Measurements from ENCODE around the gene SHROOM4. TPM values are rescaled to one million over a fixed set of nuclear protein-coding genes. Genes with fewer than 3 reads are reported as not detected.

The SHROOM4 gene
- total RNA-seq, 1 experiment from 2014 or later = 2.1 TPM

DNA sequence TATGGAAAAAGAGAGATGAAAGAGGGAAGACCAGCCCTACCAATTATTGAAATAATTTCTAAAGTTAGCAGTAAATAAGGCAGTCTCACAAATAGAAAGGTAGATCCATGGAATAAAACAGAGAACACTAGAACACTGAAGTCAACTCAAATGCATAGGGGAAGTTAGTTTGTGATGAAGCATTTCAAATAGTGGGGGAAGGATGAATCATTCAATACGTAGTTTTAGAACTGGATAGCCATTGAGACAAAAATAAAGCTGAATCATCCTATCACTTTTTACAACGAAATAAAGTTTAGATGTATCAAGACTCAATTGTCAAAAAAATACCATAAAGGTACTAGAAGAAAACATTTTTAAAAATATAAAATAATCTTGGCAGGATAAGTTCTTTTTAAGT is 200.1 kb downstream of the SHROOM4 start:
- H3K4me1 Mint-ChIP-seq = peaks cover 29 to 34% of the 10 kb centered on the region in 2 experiments
- no peak overlapping the region for H2BK120ac ChIP-seq (ENCODE audit: low read depth, low read length, poor library complexity, severe bottlenecking)
- no peaks in the 10 kb centered on the region for H3K79me2 ChIP-seq (ENCODE audit: insufficient read depth, low read length)
- H3K23me2 ChIP-seq (ENCODE audit: insufficient read length, low read depth, low read length, poor library complexity, severe bottlenecking) = no peaks in the 10 kb centered on the region
- H3K4me2 ChIP-seq (ENCODE audit: insufficient read depth, insufficient read length, low read length) = no peak overlapping the region
- H2BK20ac ChIP-seq (ENCODE audit: low read depth, low read length, poor library complexity, severe bottlenecking) = no peak overlapping the region
- H3K14ac ChIP-seq (ENCODE audit: insufficient read depth, low read length) = no peak overlapping the region
- H3K9ac ChIP-seq (ENCODE audit: extremely low read depth, insufficient read length, low read length) = no peak overlapping the region
- no peaks in the 10 kb centered on the region for H3K27me3 Mint-ChIP-seq (ENCODE audit: low read depth)
- no peak for DNase-seq
- H3K23ac ChIP-seq (ENCODE audit: insufficient read length, low read depth, low read length) = no peak overlapping the region
- H3K27ac Mint-ChIP-seq = peak overlapping the region; percentile 13 to 42 (median 33); a peak in 4 of 7 replicates
- H3K27ac ChIP-seq (ENCODE audit: insufficient read length, low read depth, low read length) = no peak overlapping the region
- H3K4me3 Mint-ChIP-seq = no peak overlapping the region
- TF ChIP-seq, protein P1, sequence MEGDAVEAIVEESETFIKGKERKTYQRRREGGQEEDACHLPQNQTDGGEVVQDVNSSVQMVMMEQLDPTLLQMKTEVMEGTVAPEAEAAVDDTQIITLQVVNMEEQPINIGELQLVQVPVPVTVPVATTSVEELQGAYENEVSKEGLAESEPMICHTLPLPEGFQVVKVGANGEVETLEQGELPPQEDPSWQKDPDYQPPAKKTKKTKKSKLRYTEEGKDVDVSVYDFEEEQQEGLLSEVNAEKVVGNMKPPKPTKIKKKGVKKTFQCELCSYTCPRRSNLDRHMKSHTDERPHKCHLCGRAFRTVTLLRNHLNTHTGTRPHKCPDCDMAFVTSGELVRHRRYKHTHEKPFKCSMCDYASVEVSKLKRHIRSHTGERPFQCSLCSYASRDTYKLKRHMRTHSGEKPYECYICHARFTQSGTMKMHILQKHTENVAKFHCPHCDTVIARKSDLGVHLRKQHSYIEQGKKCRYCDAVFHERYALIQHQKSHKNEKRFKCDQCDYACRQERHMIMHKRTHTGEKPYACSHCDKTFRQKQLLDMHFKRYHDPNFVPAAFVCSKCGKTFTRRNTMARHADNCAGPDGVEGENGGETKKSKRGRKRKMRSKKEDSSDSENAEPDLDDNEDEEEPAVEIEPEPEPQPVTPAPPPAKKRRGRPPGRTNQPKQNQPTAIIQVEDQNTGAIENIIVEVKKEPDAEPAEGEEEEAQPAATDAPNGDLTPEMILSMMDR (conservative IDR thresholded peaks at IDR 0.05) = no peak
- no peaks in the 10 kb centered on the region for H3K27me3 ChIP-seq (ENCODE audit: insufficient read depth, low read length)
- no peak overlapping the region for H3K4ac ChIP-seq (ENCODE audit: low read depth, low read length)
- no peak overlapping the region for H2BK5ac ChIP-seq (ENCODE audit: insufficient read length, low read length)
- H4K20me1 ChIP-seq (ENCODE audit: control insufficient read depth, insufficient read depth, insufficient read length) = no peaks in the 10 kb centered on the region
- no peak overlapping the region for H2AFZ ChIP-seq (ENCODE audit: low read length)
- no peak overlapping the region for H4K8ac ChIP-seq (replicated peaks; ENCODE audit: insufficient read length, low read depth, low read length)
- H3K18ac ChIP-seq (ENCODE audit: insufficient read length, low read depth, low read length) = no peak overlapping the region
- H4K5ac ChIP-seq (ENCODE audit: insufficient read length, low read depth, low read length) = no peak overlapping the region
- no CpG with 5 or more reads among the region's 2 CpGs for WGBS (ENCODE audit: extremely low coverage, insufficient read length, low lambda C conversion rate)
- no peak overlapping the region for H2BK15ac ChIP-seq (ENCODE audit: low read depth, low read length)
- H3K36me3 Mint-ChIP-seq (ENCODE audit: insufficient read depth in 1 of 3, low read depth in 3 of 3) = peaks cover 0 to 5% (median 4%) of the 10 kb centered on the region in 3 experiments; a peak in 4 of 7 replicates
- H4K91ac ChIP-seq (ENCODE audit: insufficient read length, low read depth, low read length) = no peak overlapping the region
- no peak overlapping the region for H2AK5ac ChIP-seq (ENCODE audit: insufficient read length, low read length)
- no peak overlapping the region for H3K56ac ChIP-seq (ENCODE audit: insufficient read length, low read depth, low read length)
- H3K9me3 Mint-ChIP-seq = peaks cover 45 to 62% of the 10 kb centered on the region in 2 experiments
- no peak overlapping the region for H3T11ph ChIP-seq (ENCODE audit: low read length)
- no peak overlapping the region for H2BK12ac ChIP-seq (ENCODE audit: insufficient read length, low read depth, low read length)
- H3K4me1 ChIP-seq (ENCODE audit: insufficient read depth, low read length) = peaks cover 13% of the 10 kb centered on the region
- no peaks in the 10 kb centered on the region for H3K9me3 ChIP-seq (ENCODE audit: control insufficient read depth, low read depth, low read length)
- no peaks in the 10 kb centered on the region for H3K79me1 ChIP-seq (ENCODE audit: insufficient read depth, low read depth, low read length, poor library complexity, severe bottlenecking)
